Activated T-helper 9 cell treated with anti-CD3 and anti-CD28 coated beads, Interleukin-2, amount 50 U/mL, for 16 hours (primary cell): ENCODE measurements around the gene EYS.

ENCODE experiments used
- DNase-seq: peaks from one replicate; pipeline ENCODE4 v3.0.0-alpha.2; 2020; ENCODE audit warnings: low read depth

EYS gene

DNA sequence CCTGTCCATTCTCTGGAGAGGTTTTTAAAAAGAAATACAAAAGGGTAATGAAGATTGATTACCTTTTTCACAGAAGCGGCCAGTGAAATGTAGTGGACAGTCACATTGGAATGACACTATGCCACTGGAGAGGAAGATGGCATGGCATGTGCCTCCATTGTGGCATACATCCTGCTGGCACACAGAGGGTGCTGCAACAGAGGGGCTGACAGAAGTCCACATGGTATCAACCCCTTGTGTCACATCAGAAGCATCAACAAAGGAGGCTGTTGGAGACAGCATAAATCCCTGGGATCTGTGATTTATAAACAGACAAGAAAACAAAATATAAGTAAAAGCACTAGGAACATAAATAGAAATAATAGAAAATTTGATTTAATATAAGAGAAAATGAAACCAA lies 1476.5 kb downstream of the EYS start:
- DNase-seq = no peak

DNA sequence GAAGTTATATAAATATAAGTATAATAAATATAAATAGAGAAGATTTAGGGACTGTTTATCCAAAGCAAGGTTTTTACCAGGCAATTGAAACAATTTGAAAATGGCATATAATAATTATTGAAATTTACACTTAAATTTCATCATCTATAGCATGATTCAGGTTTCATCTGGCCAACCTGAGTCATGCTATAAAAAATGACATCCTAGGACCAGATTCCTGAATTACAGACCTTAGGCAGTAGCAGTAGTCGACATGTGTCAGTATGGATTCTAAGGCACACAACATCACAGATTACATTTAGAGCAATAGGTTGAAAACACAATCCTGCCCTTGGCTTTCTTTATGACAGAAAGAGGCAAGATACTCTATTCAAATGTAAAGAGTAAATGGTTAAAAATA lies 1479.2 kb downstream of the EYS start:
- DNase-seq = no peak

DNA sequence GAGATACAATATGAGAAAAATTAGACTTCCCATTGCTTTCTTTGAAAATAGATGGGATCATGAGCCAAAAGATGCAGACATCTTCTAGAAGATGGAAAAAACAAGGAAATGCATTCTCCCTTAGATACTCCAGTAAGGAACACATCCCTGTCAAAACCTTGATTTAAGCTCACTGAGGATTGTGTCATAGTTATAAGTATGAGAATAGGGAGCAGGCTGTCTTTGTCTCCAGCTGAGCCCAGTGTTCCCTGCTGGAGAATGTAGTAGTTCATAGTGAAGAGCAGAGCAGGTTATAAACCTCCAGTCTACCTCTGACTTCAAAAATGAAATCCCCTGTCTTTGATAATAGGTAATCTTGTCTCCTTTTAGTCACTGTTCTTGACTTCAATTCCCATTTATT lies 1481.5 kb downstream of the EYS start:
- DNase-seq = no peak

GRCh38 chr6:64224819-64225218 lies 1482.2 kb downstream of the EYS start:
- no peak for DNase-seq

DNA sequence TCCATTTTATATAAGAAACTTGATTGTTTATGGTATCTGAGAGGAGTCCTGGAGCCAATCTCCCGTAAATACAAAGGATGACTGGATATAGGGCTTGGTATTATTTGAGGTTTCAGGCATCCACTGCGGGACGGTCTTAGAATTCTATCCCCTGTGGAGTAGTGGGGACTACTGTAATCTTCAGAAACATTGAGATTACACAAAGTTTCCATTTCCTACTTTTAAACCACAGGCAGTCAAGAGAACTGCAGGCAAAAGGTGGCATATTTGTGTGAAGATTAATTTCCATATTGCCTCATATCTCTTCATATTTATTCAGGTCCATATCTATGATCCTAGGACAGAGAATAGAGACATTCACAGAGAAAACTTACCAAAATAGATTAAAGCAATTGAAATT lies 1485.2 kb downstream of the EYS start:
- DNase-seq = no peak

DNA sequence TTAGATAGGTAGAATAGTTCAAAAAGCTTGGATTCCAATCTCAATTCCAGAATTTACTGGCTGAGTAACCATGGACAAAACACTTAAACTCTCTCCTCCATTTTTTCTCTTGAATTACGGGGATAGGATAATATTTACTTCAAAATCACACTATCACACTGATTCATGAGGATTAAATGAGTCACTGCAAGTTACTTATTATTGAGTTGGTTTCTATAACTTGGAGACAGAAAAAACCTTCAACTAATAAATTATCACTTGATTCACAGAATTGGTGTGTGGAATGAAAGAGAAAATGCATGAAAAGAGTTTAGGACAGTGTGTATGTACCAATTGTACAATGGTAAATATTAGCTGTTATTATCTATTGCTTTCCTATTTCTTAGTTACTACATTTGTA lies 1486.2 kb downstream of the EYS start:
- DNase-seq = no peak

DNA sequence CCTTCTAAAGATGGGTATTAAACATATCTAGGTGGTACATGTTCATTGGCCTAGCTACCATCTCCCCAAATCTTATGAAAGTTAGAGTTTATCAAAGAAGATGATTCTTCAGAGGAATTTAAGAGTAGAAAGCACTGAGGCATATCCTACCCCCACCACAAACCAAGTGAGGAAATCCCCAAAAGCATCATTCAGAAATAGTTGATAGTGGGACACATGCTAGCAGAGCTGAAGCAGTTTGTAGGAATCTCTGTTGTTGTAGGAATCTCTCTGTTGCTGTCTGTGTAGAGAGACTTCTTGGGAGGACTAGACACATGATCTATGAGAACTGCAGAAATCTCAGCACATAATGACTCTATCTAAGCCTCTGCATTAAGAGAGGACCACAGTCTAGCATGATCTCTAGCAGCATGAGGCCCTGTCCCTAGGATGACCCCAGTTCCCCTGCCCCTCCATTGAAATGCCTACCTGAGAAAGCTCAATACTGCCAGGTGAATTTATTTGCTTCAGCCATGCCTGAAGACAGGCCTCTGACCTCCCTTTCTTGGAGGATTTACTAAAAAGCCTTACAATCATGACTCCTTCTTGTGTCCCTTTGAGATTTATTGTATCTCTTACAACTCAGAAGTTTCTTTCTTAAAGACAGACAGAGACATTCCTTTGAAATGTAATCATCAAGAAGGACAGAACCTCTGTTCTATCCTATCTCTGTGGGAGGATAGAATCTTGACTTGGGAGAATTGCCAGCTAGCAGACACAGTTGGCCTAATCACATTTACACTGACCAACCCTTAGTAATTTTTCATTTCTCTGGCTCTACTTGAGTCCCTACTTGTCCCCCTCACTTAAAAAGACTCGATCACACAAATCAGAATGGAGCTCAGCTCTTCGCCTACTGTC lies 1489.1 kb downstream of the EYS start:
- no peak for DNase-seq

DNA sequence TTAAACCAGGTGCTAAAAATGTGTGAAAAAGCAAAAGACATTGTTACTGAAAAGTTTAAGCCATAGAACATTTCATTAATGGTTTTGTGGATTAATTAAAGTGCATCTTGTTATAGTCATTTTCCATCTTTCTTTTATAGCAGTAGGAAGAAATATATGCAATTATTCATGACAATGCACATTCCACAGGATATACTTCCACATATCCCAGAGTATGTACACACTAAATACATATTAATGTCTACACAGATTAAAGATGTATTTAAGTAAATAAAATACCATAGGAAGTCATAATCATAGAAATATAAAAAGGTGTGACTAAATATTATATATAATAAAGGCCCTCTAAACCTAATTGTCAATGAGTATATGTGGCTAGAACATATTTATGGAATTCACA lies 1492.7 kb downstream of the EYS start:
- DNase-seq = no peak

DNA sequence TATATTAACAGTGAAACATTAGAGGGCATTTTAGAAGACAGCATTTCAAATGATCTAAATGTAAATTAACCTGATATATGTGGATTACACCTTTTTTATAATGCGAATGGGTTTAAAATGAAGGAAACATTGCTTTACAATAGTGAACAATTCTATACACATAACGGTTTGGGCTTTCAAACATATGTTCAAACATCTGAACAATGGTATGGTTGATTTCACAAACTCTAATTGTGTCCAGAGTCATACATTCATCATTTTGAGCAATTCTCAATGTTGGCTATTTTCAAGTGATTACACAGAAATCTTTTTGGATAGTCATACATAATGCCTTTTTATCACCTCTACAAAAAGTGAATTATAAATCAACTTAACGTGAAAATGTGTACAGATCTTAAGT lies 1493.3 kb downstream of the EYS start:
- no peak for DNase-seq

- no peak for DNase-seq
Measured at GRCh38 chr6:64197246-64197645, 1509.8 kb downstream of the EYS start.

GRCh38 chr6:64186592-64186991 lies 1520.4 kb downstream of the EYS start:
- DNase-seq = no peak

DNA sequence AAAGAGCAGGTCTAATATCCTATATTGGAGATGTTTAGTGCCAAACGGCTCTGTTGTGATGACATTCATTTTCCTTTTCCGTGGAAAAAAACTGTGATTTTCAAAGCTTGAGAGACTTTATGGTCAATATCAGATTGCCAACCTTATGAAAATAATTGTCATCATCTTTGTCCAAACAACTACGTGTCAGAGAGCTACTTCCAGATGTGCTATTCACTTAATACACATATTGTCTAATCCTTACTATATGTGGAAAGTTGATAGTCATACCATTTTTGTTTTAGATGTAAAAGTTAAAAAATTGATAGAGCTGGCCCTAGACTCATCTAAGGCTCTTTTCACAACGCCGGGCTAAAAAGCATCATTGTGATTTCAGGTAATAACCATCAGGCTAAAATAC lies 1521.4 kb downstream of the EYS start:
- DNase-seq = no peak

- no peak for DNase-seq
Measured at GRCh38 chr6:64175296-64175695, 1531.7 kb downstream of the EYS start.

DNA sequence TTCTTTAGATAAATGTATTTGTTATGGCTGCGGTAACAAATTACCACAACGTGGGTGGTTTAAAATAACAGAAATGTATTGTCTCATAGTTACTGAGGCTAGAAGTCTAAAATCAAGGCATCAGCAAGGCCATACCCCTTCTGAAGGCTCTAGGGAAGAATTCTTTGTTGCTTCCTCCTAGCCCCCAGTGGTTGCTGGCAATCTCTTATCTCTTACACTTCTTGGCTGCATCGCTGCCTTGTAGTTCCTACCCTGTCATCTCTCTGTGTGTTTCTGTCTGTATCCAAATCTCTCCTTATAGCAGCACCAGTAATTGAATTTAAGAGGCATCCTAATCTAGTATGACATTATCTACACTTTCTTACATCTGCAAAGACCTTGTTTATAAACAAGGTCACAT lies 1536.7 kb downstream of the EYS start:
- DNase-seq = no peak

DNA sequence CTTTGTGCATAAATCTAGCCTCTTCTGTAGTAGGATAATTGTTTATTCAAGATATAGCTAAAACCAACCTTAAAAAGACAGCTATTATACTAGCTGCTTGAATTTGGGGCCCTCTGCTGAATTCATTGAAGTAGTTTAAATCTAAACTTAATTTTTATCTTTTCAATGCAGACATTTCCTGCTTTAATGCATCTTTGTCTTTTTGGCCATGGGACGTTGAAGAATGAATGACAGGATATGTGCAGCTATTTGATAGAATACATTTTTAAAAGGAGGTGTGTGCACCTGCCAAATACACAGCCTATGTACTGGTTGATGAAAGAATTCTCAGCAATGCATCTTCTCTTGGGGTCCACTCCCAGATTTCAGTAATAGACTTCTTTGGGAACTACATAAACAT lies 1546.5 kb downstream of the EYS start:
- DNase-seq = no peak

GRCh38 chr6:64155063-64155462 lies 1552.0 kb downstream of the EYS start:
- DNase-seq = no peak

DNA sequence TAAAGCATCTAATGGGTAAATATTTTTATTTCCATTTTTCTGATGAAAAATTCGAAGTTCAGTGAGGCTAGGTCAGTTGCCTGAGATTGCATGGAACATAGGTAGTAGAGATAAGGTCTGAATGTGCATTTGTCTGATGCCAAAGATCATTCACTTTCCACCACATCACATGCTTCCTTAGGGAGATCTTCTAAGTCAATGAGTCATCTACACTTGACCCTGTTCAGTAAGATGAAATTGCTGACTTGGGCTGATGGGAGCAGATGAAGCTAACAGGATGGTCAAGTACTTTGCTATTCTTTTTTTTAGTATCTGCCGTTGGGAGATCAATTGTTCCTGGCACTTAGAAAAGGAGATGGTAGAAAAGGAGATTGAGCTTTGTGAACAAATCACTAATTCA lies 1560.2 kb downstream of the EYS start:
- no peak for DNase-seq

GRCh38 chr6:64146094-64146493 lies 1560.9 kb downstream of the EYS start:
- no peak for DNase-seq

- DNase-seq = no peak
Measured at GRCh38 chr6:64145658-64146057, 1561.4 kb downstream of the EYS start.

DNA sequence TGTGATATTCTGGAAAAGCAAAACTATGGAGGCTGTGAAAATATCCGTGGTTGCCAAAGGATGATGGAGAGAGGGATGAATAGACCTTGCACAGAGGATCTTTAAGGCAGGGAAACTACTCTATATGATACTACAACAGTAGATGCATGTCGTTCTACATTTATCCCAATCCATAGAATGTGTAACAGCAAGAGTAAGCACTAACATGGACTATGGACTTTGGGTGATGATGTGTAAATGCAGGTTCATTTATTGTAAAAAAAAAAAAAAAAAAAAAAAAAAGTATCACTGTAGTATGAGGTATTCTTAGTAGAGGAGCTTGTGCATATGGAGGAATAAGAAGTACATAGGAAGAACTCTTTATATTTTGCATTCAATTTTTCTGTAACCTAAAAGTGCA lies 1563.9 kb downstream of the EYS start:
- DNase-seq = no peak

- no peak for DNase-seq
Measured at GRCh38 chr6:64141680-64142079, 1565.3 kb downstream of the EYS start.

- no peak for DNase-seq
Measured at GRCh38 chr6:64128301-64129024, 1578.6 kb downstream of the EYS start.

GRCh38 chr6:64123761-64124633 lies 1583.0 kb downstream of the EYS start:
- no peak for DNase-seq
